Measurements from ENCODE around the gene MRM3.
"Not testable (repeated sequence)": the region's sequence is repeated elsewhere in the genome, so short reads cannot be mapped to it uniquely, and the experiment has no call there.

Gene MRM3

GRCh38 chr17:781805-782731, at the start of gene MRM3, which contains the start of gene GLOD4:
MRM3 (plus strand) TSS chr17:782353; CDS start chr17:782379, 26 bp downstream.
GLOD4 (minus strand) TSS chr17:782280; CDS start chr17:782255, 25 bp downstream.
- peak; percentile 98 for DNase-seq (ENCODE audit: low read depth)

GRCh38 chr17:732902-733720, 49.0 kb upstream of the MRM3 start:
- DNase-seq (ENCODE audit: low read depth), result no peak

GRCh38 chr17:733743-734142, 48.4 kb upstream of the MRM3 start:
- no peak for DNase-seq (ENCODE audit: low read depth)

GRCh38 chr17:737561-738113, 44.5 kb upstream of the MRM3 start:
- DNase-seq (ENCODE audit: low read depth), result no peak

- no peak for DNase-seq (ENCODE audit: low read depth)
Observed at GRCh38 chr17:740240-741017, 41.7 kb upstream of the MRM3 start.

GRCh38 chr17:742147-742793, 39.9 kb upstream of the MRM3 start:
- no peak for DNase-seq (ENCODE audit: low read depth)

GRCh38 chr17:743139-743538, 39.0 kb upstream of the MRM3 start:
- no peak for DNase-seq (ENCODE audit: low read depth)

- DNase-seq (ENCODE audit: low read depth), result no peak
Observed at GRCh38 chr17:744937-745336, 37.2 kb upstream of the MRM3 start.

GRCh38 chr17:745406-745805, 36.7 kb upstream of the MRM3 start:
- no peak for DNase-seq (ENCODE audit: low read depth)

- no peak for DNase-seq (ENCODE audit: low read depth)
Observed at GRCh38 chr17:746181-746580, 36.0 kb upstream of the MRM3 start.

- no peak for DNase-seq (ENCODE audit: low read depth)
Observed at GRCh38 chr17:746783-747629, 35.1 kb upstream of the MRM3 start.

- DNase-seq (ENCODE audit: low read depth), result not testable (repeated sequence)
Observed at GRCh38 chr17:748604-749003, 33.5 kb upstream of the MRM3 start.

GRCh38 chr17:749359-749758, 32.8 kb upstream of the MRM3 start:
- DNase-seq (ENCODE audit: low read depth), result not testable (repeated sequence)

- DNase-seq (ENCODE audit: low read depth), result no peak
Observed at GRCh38 chr17:750431-751037, 31.6 kb upstream of the MRM3 start.

- DNase-seq (ENCODE audit: low read depth), result no peak
Observed at GRCh38 chr17:751269-752001, 30.7 kb upstream of the MRM3 start.

GRCh38 chr17:752002-752619, 30.0 kb upstream of the MRM3 start, which contains the start of gene GEMIN4:
GEMIN4 (minus strand) TSS chr17:752264; CDS start chr17:752142, 122 bp downstream.
- DNase-seq (ENCODE audit: low read depth), result peak; percentile 100

- DNase-seq (ENCODE audit: low read depth), result peak; percentile 13
Observed at GRCh38 chr17:752620-753219, 29.4 kb upstream of the MRM3 start.

GRCh38 chr17:753418-753817, 28.7 kb upstream of the MRM3 start:
- no peak for DNase-seq (ENCODE audit: low read depth)

Measured in stimulated activated CD8-positive, alpha-beta memory T cell treated with anti-CD3 and anti-CD28 coated beads, Interleukin-15, amount 100 ng/mL, for 24 hours (primary cell).